Colonic mucosa (tissue), 4 donors: ENCODE results near the gene TCERG1L. TPM values are rescaled to one million over a fixed set of nuclear protein-coding genes. Genes with fewer than 3 reads are reported as not detected.
"Not testable (repeated sequence)": the region's sequence is repeated elsewhere in the genome, so short reads cannot be mapped to it uniquely, and the experiment has no call there.

Source experiments
- DNase-seq: peaks from one replicate; pipeline ENCODE4 v3.0.0-alpha.2; 2020
- H3K27ac ChIP-seq: fragments of 200-600 bp; one replicate; pipeline ENCODE4 v1.8.0; 2021
- H3K27me3 ChIP-seq: fragments of 200-600 bp; one replicate; pipeline ENCODE4 v1.8.0; 2021
- H3K36me3 ChIP-seq: fragments of 200-600 bp; one replicate; pipeline ENCODE4 v1.8.0; 2021
- H3K4me1 ChIP-seq: fragments of 200-600 bp; one replicate; pipeline ENCODE4 v1.8.0; 2021; ENCODE audit warnings: mild to moderate bottlenecking
- H3K4me3 ChIP-seq: fragments of 200-600 bp; one replicate; pipeline ENCODE4 v1.8.0; 2021
- H3K9ac ChIP-seq, 2 donors: one replicate each; pipeline ENCODE4 v1.7.0; 2013; ENCODE audit warnings: control low read depth in 2 of 2, low read depth in 2 of 2, low read length in 2 of 2
- H3K9me3 ChIP-seq: fragments of 200-600 bp; one replicate; pipeline ENCODE4 v1.8.0; 2021
- CTCF ChIP-seq: fragments of 200-600 bp; IDR thresholded peaks from one replicate; pipeline ENCODE4 v1.8.0; 2022; ENCODE audit warnings: antibody characterized with exemption, mild to moderate bottlenecking
- intact Hi-C: fragments of 100-400 bp; cut with DNase I; formaldehyde crosslinking; loops from one replicate; pipeline ENCODE4 v1.14.1; 2022
- total RNA-seq, 2 donors: library from RNA; stranded (reverse); fragmentation: NEBNext Ultra II Directional in 1 of 2; extraction: Animal tissue kit (Norgen Biotek cat#: 25700) in 1 of 2; gene quantifications; one replicate each; pipeline ENCODE4 v1.2.1, GENCODE V29; 2021
- donor health status: healthy.
- donor health status: DM: no; HTN: no; CAD: no.
- donor health status: DM: no; HTN: no; CAD: no.

The TCERG1L gene
- total RNA-seq, 2 donors from 2014 or later: not detected

- H3K27ac ChIP-seq: no peak overlapping the region
- TF ChIP-seq CTCF: no peak
- H3K36me3 ChIP-seq: no peaks in the 10 kb centered on the region
- H3K9me3 ChIP-seq: no peaks in the 10 kb centered on the region
- H3K9ac ChIP-seq: no peak overlapping the region
- no peaks in the 10 kb centered on the region for H3K4me1 ChIP-seq
- H3K27me3 ChIP-seq: no peaks in the 10 kb centered on the region
- intact Hi-C loops: no loop called here
- no peak for DNase-seq
- H3K4me3 ChIP-seq: no peak overlapping the region
Measured at GRCh38 chr10:131137223-131137622, 174.3 kb downstream of the TCERG1L start.

GRCh38 chr10:131136336-131136735 is 175.2 kb downstream of the TCERG1L start:
- H3K27me3 ChIP-seq, H3K9me3 ChIP-seq, H3K4me1 ChIP-seq, H3K9ac ChIP-seq, H3K27ac ChIP-seq, DNase-seq, H3K4me3 ChIP-seq, H3K36me3 ChIP-seq, intact Hi-C loops: not testable (repeated sequence)

- Histone ChIP-seq H3K9ac (no peak overlapping the region), H3K27me3 (no peaks in the 10 kb centered on the region), H3K36me3 (no peaks in the 10 kb centered on the region), H3K9me3 (no peaks in the 10 kb centered on the region), H3K27ac (no peak overlapping the region), H3K4me3 (no peak overlapping the region), H3K4me1 (no peaks in the 10 kb centered on the region)
- TF ChIP-seq CTCF: no peak
- intact Hi-C loops: no loop called here
- no peak for DNase-seq
Measured at GRCh38 chr10:131135716-131136115, 175.8 kb downstream of the TCERG1L start.

GRCh38 chr10:131134651-131135050 is 176.9 kb downstream of the TCERG1L start:
- Histone ChIP-seq H3K9ac (no peak overlapping the region), H3K4me1 (no peaks in the 10 kb centered on the region), H3K36me3 (no peaks in the 10 kb centered on the region), H3K9me3 (no peaks in the 10 kb centered on the region), H3K27ac (no peak overlapping the region), H3K27me3 (no peaks in the 10 kb centered on the region), H3K4me3 (no peak overlapping the region)
- intact Hi-C loops: no loop called here
- no peak for TF ChIP-seq CTCF
- DNase-seq: no peak

- Histone ChIP-seq H3K27ac (no peak overlapping the region), H3K9ac (no peak overlapping the region), H3K4me1 (no peaks in the 10 kb centered on the region), H3K27me3 (no peaks in the 10 kb centered on the region), H3K9me3 (no peaks in the 10 kb centered on the region), H3K4me3 (no peak overlapping the region), H3K36me3 (no peaks in the 10 kb centered on the region)
- TF ChIP-seq CTCF: no peak
- intact Hi-C loops: no loop called here
- DNase-seq: no peak
Measured at GRCh38 chr10:131134001-131134576, 177.4 kb downstream of the TCERG1L start.

GRCh38 chr10:131132681-131133080 is 178.8 kb downstream of the TCERG1L start:
- intact Hi-C loops: no loop called here
- H3K36me3 ChIP-seq: no peaks in the 10 kb centered on the region
- no peaks in the 10 kb centered on the region for H3K4me1 ChIP-seq
- no peak overlapping the region for H3K27ac ChIP-seq
- no peak overlapping the region for H3K4me3 ChIP-seq
- no peak for DNase-seq
- no peak for TF ChIP-seq CTCF
- no peaks in the 10 kb centered on the region for H3K9me3 ChIP-seq
- H3K27me3 ChIP-seq: no peaks in the 10 kb centered on the region
- H3K9ac ChIP-seq: no peak overlapping the region
